ENCODE results near the gene HDAC7. TPM values are rescaled to one million over a fixed set of nuclear protein-coding genes. Genes with fewer than 3 reads are reported as not detected.
A peak's percentile ranks its signal among the peaks of the same experiment; 100 is the strongest.

The HDAC7 gene
- total RNA-seq, 1 donor from 2014 or later = 7.1 TPM

GRCh38 chr12:47766502-47767215, 53.0 kb downstream of the HDAC7 start:
- TF ChIP-seq CTCF (IDR thresholded peaks at IDR 0.05; ENCODE audit: insufficient read depth, low read length, severe bottlenecking) = no peak
- Histone ChIP-seq H3K36me3 (ENCODE audit: control insufficient read depth, insufficient read depth, low read length) (no peaks in the 10 kb centered on the region), H3K4me3 (ENCODE audit: low read depth, low read length) (no peak overlapping the region), H3K27me3 (ENCODE audit: control insufficient read depth, insufficient read depth, low read length) (no peaks in the 10 kb centered on the region)
- DNase-seq (ENCODE audit: low read depth) = no peak
- no peak for FAIRE-seq

DNA sequence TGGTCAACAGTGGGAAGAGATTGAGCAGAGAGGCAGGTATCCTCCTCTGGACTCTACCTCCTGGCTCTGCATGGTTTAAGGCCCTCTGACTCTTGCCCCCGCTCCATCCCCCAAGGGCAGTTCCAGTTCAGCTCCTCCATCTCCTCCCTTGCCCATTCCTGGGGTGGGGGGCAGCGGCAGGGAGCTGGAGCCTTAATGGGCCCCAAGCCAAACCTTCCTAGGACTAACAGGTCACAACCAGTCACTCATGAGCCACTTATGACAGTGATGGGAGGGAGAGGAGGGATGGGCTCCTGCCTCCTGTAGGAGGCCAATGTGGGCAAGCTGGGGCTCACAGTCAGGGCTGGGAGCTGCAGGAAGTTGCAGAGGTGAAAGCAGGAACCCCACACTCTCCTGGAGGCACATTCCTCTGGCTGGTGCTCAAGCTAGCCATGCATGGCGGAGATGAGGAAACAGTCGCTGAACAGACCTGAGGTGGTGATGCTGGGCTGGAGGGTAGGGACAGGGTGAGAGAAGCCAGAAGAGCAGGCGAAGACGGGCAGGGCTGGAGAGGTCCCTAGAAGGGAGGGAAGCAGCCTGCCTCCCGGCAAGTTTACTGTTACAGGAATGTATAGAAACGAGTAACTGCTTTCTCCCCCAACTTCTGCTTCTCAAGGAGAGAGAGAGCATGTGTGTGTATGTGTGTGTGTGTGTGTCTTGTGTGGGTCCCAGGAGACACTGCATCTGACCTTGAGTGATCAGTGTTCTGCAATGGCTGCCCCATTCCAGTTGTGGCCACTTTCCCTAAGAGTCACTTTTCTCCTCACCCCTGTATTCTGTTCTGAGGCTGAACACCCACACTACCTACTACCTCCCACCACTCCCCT, 56.0 kb downstream of the HDAC7 start:
- TF ChIP-seq CTCF (IDR thresholded peaks at IDR 0.05; ENCODE audit: insufficient read depth, low read length, severe bottlenecking) = no peak
- H3K27me3 ChIP-seq (ENCODE audit: control insufficient read depth, insufficient read depth, low read length) = no peaks in the 10 kb centered on the region
- no peak overlapping the region for H3K4me3 ChIP-seq (ENCODE audit: low read depth, low read length)
- no peaks in the 10 kb centered on the region for H3K36me3 ChIP-seq (ENCODE audit: control insufficient read depth, insufficient read depth, low read length)
- FAIRE-seq (no peak), DNase-seq (ENCODE audit: low read depth) (peak; percentile 91)

DNA sequence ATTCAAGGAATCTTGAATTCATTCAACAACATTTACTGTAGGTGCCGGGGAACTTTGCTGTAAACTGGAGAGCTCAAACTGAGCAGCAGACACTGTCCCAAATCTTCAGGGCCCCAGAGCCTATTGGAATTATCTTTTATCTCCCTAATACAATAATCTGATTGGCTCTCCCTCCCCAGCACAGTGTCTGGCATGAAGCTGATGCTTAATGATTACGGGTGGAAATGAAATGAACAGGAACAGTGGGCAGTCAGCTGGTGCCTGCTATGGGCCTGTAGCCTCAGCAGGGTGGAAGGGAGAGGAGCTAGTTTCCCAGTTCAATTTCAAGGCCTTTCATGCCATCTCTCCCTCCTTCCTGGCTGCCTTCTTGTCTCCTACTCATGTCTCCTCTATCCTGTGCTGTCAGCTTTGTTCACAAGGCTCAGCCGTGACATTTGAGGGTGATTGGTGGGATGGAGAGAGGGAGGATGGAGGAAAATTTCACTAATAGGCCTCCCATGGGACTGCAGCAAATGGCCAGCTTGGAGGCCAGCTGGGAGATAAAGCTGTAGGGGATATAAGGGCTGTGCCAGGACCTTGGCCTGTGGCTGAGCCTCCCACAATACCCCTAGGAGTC, 56.7 kb downstream of the HDAC7 start:
- Histone ChIP-seq H3K4me3 (ENCODE audit: low read depth, low read length) (no peak overlapping the region), H3K36me3 (ENCODE audit: control insufficient read depth, insufficient read depth, low read length) (no peaks in the 10 kb centered on the region), H3K27me3 (ENCODE audit: control insufficient read depth, insufficient read depth, low read length) (no peaks in the 10 kb centered on the region)
- TF ChIP-seq CTCF (IDR thresholded peaks at IDR 0.05; ENCODE audit: insufficient read depth, low read length, severe bottlenecking) = no peak
- no peak for DNase-seq (ENCODE audit: low read depth)
- no peak for FAIRE-seq

DNA sequence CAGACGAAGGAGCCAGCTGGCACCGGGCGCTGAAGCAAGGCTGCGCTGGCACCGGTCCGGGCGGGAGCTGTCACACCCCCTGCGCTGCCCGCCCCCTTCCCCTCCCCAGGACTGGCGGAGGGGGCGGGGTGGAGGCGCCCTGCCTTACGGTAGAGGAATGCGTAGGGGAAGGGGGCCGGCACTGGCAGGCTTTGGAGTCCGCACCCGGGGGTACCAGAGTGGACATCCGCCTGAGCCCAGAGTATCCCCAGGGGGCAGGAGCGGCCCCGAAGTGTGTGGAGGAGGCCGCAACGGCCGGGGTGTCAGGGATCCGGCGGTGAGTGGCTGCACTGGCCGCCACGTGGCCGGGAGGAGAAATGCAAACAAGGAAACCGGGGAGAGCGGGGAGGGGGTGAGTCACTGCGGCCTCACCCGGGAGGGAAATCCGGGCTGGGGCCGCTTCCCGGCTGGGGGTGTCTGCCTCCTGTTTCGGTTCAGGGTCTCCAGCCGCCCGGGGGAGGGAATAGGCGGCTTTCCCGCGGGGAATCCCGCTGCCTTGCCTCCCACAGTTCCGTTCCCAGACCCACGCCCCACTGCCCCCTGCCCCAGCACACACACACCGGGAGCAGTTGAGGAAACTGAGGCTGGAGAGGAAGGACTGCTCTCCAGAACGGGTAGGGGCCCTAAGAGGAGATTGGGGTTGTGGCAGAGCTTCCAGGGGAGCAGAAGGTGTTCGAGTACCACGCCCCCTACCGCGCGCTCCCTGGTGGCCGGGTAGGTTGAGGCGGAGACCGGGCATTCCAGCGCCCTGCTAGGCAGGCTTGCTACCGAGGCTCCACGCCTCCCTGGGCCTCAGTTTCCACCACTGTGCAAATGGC, 60.6 kb downstream of the HDAC7 start, which contains the start of gene RAPGEF3:
Gene RAPGEF3 (minus strand): TSS at position 47 of the 857 bp plus-strand sequence. CDS start 324 bp downstream, outside the sequence.
- DNase-seq (ENCODE audit: low read depth) = peak; percentile 70
- FAIRE-seq = no peak
- Histone ChIP-seq H3K27me3 (ENCODE audit: control insufficient read depth, insufficient read depth, low read length) (no peaks in the 10 kb centered on the region), H3K4me3 (ENCODE audit: low read depth, low read length) (peak within 1 kb of the TSS; percentile 44), H3K36me3 (ENCODE audit: control insufficient read depth, insufficient read depth, low read length) (no peaks in the 10 kb centered on the region)
- TF ChIP-seq CTCF (IDR thresholded peaks at IDR 0.05; ENCODE audit: insufficient read depth, low read length, severe bottlenecking) = peak; percentile 77

DNA sequence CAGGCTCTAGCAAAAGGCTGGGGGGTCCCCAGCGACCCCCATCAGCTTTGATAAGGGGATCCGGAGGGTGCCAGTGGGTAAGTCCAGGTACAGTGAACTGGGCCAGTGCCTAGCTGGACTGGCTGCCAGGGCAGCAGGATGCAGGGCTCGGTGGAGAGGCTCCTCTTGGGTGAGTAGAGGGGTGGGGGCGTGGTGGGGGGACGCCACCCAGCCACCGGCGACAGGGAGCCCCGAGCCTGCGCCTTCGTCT, 61.2 kb downstream of the HDAC7 start:
- DNase-seq (ENCODE audit: low read depth) (no peak), FAIRE-seq (no peak)
- Histone ChIP-seq H3K27me3 (ENCODE audit: control insufficient read depth, insufficient read depth, low read length) (no peaks in the 10 kb centered on the region), H3K36me3 (ENCODE audit: control insufficient read depth, insufficient read depth, low read length) (no peaks in the 10 kb centered on the region), H3K4me3 (ENCODE audit: low read depth, low read length) (peak overlapping the region; percentile 44)
- no peak for TF ChIP-seq CTCF (IDR thresholded peaks at IDR 0.05; ENCODE audit: insufficient read depth, low read length, severe bottlenecking)
